Kidney (tissue), 14 donors: ENCODE results near the gene RSPH6A. TPM values are rescaled to one million over a fixed set of nuclear protein-coding genes. Genes with fewer than 3 reads are reported as not detected.

ENCODE experiments used
- DNase-seq, 5 donors: peaks; one replicate each; pipeline ENCODE4 v3.0.0-alpha.2; 2013 to 2020
- FAIRE-seq: peaks from 2 replicates; lab custom pipeline; 2012; peaks lifted over from hg19 to GRCh38; lab: Jason Lieb, UNC
- H3K27ac ChIP-seq, 2 donors: one replicate each; pipeline ENCODE4 v1.7.0; 2013; ENCODE audit warnings: low read depth in 2 of 2, low read length in 2 of 2, inconsistent platforms in 1 of 2
- H3K27me3 ChIP-seq: one replicate; pipeline ENCODE4 v1.7.1; 2013; ENCODE audit warnings: low read length, inconsistent platforms; ENCODE audit not compliant: control insufficient read depth, insufficient read depth
- H3K36me3 ChIP-seq, 3 donors: one replicate each; pipeline versions ENCODE4 v1.7.0 to v1.7.1; 2013; ENCODE audit warnings: low read length in 3 of 3, control low read depth in 1 of 3, inconsistent platforms in 1 of 3; ENCODE audit not compliant: insufficient read depth in 3 of 3, control insufficient read depth in 2 of 3
- H3K4me1 ChIP-seq, 3 donors: one replicate each; pipeline versions ENCODE4 v1.7.0 to v1.7.1; 2013; ENCODE audit warnings: low read length in 3 of 3, inconsistent platforms in 1 of 3, low read depth in 1 of 3; ENCODE audit not compliant: control insufficient read depth in 2 of 3, insufficient read depth in 2 of 3
- H3K4me3 ChIP-seq, 3 donors: one replicate each; pipeline versions ENCODE4 v1.7.0 to v1.8.1; 2013; ENCODE audit warnings: low read length in 3 of 3, control low read depth in 1 of 3, inconsistent platforms in 1 of 3
- H3K9ac ChIP-seq, 3 donors: one replicate each; pipeline versions ENCODE4 v1.7.0 to v1.7.1; 2013; ENCODE audit warnings: low read length in 3 of 3, control low read depth in 1 of 3, inconsistent platforms in 1 of 3
- H3K9me3 ChIP-seq, 3 donors: one replicate each; pipeline versions ENCODE4 v1.7.0 to v1.7.1; 2013; ENCODE audit warnings: low read length in 3 of 3, control low read depth in 1 of 3, inconsistent platforms in 1 of 3; ENCODE audit not compliant: control insufficient read depth in 2 of 3, insufficient read depth in 1 of 3
- CTCF ChIP-seq: IDR thresholded peaks from 3 replicates; pipeline ENCODE4 v1.5.1; 2012; ENCODE audit warnings: mild to moderate bottlenecking, moderate library complexity, borderline replicate concordance; ENCODE audit not compliant: insufficient read depth; ENCODE audit errors: extremely low read depth
- intact Hi-C: fragments of 100-400 bp; cut with DNase I; formaldehyde crosslinking; loops from one replicate; pipeline ENCODE4 v1.11.1; 2022
- polyA plus RNA-seq: library from polyadenylated mRNA; stranded (reverse); fragments of 350-450 nt; fragmentation: Illumina TruSeq; extraction: RNeasy Lipid Tissue Mini Kit (QIAGEN cat#74804); gene quantifications from one replicate; pipeline ENCODE4 v1.2.3, GENCODE V29; 2014; ENCODE audit warnings: low read depth, low replicate concordance; ENCODE audit not compliant: insufficient read depth
- total RNA-seq: library from RNA; stranded (reverse); fragmentation: NEBNext Ultra II Directional; extraction: Animal tissue kit (Norgen Biotek cat#: 25700); gene quantifications from one replicate; pipeline ENCODE4 v1.2.1, GENCODE V29; 2021
- donor health status: control.
- donor health status: control.
- donor health status: control.
- donor health status: control.
- donor health status: control.
- donor health status: DM: yes; HTN: yes; CAD: no.
- donor health status: Normal renal cell carcinoma (clear cell type).

Gene RSPH6A
- total and polyA plus RNA-seq, 2 donors from 2014 or later, result 0.13 TPM; not detected in 1

DNA sequence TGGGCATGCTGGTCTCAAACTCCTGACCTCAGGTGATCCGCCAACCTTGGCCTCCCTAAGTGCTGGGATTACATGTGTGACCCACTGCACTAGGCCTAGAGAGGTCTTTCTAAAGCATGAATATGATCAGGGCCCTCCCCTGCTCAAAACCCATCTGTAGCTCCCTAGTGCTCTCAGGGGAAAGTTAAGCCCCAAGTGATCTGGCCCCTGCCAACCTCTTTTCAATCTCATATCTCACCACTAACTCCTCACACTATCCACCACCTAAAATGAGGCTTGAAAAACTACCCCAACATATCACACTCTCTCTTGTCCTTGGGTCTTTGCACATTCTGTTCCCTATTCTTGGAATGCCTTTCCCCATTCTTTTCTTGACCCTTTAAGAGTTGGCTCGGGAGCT is 20.5 kb downstream of the RSPH6A start:
- Histone ChIP-seq H3K27ac (no peak overlapping the region), H3K27me3 (no peaks in the 10 kb centered on the region), H3K9me3 (no peaks in the 10 kb centered on the region), H3K4me1 (peaks cover 0 to 12% (median 7%) of the 10 kb centered on the region in 3 donors), H3K9ac (no peak overlapping the region), H3K36me3 (no peaks in the 10 kb centered on the region), H3K4me3 (no peak overlapping the region)
- DNase-seq, result no peak
- TF ChIP-seq CTCF, result no peak
- intact Hi-C loops, result no loop called here
- FAIRE-seq, result no peak

- FAIRE-seq (no peak), DNase-seq (no peak)
- peaks cover 0 to 12% (median 7%) of the 10 kb centered on the region in 3 donors for H3K4me1 ChIP-seq
- H3K27me3 ChIP-seq, result no peaks in the 10 kb centered on the region
- no peaks in the 10 kb centered on the region for H3K9me3 ChIP-seq
- H3K4me3 ChIP-seq, result no peak overlapping the region
- H3K27ac ChIP-seq, result no peak overlapping the region
- no peak overlapping the region for H3K9ac ChIP-seq
- no peak for TF ChIP-seq CTCF
- H3K36me3 ChIP-seq, result peaks cover 0 to 6% (median 3%) of the 10 kb centered on the region in 3 donors
- intact Hi-C loops, result no loop called here
Observed at GRCh38 chr19:45793876-45794275, 21.2 kb downstream of the RSPH6A start.

DNA sequence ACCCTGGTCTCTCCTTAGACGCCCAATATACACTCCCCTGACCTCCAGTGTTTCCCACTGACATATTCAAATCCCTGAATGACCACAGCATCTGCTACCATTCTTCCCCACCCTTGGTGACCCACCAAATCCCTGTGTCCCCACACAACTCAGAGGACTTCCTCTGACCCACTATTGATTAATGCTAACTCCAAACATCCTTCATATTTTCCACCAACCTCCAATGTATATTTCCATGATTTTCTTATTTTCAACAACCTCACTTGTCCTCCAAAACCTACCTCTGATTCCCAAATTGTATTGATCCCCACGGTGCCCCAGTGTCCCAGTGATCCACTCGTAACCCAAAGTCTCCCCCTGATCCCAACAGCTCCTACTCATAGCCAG is 21.9 kb downstream of the RSPH6A start:
- Histone ChIP-seq H3K4me3 (peak overlapping the region in 2 of 3 donors; percentile 53 to 60), H3K36me3 (peaks cover 0 to 13% (median 6%) of the 10 kb centered on the region in 3 donors), H3K27me3 (no peaks in the 10 kb centered on the region), H3K4me1 (peaks cover 0 to 12% (median 7%) of the 10 kb centered on the region in 3 donors), H3K9me3 (no peaks in the 10 kb centered on the region), H3K27ac (peak overlapping the region in 1 of 2 donors; percentile 45), H3K9ac (peak overlapping the region in 2 of 3 donors; percentile 2 to 53)
- no peak for DNase-seq
- intact Hi-C loops, result no loop called here
- no peak for FAIRE-seq
- no peak for TF ChIP-seq CTCF
